GM21717 (cell line): ENCODE data around the gene TGFBR2.
"Not testable (repeated sequence)": the region's sequence is repeated elsewhere in the genome, so short reads cannot be mapped to it uniquely, and the experiment has no call there.

Source experiments
- ATAC-seq: cut with Tn5 transposase; IDR thresholded peaks from one replicate; pipeline ENCODE4 v1.9.1; 2021; ENCODE audit warnings: mild to moderate bottlenecking, moderate library complexity; ENCODE audit not compliant: unreplicated experiment

TGFBR2 gene

DNA sequence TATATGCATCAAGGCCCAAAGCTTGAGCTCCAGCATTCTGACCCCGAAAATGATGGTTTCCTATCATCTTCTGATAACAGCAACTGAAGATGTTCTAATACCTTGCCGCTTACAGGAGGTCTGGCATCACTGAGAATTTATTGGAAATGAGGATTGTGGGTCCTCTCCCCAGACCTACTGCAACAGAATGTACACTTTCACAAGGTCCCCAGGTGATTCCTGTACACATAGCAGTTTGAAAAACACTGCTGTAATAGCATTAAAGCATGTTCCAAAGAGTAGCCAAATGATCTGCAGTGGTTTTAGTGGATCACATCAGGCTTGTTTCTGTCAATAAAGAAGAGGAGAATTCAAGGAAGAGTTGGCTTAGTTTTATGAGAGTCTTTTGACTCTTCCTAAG lies 11.3 kb downstream of the TGFBR2 start:
- ATAC-seq: no peak

DNA sequence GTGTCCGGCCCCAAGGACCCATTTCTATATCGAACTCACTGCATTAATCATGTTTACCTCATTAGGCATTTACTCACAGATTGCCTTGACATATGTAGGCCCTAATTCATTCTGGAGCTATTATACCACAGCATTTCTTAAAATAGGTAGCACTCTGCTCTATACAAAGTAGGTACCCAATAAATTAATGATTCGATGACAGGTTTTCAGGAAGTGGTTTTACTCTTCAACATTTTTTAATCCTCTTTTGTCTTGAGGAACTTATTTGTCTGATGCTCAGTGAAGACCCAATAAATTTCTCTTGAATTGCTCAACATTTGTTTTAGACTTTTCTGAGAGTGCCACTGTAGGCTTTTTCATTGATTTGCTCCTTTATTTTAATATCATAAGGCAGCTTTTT lies 12.1 kb downstream of the TGFBR2 start:
- ATAC-seq: no peak

DNA sequence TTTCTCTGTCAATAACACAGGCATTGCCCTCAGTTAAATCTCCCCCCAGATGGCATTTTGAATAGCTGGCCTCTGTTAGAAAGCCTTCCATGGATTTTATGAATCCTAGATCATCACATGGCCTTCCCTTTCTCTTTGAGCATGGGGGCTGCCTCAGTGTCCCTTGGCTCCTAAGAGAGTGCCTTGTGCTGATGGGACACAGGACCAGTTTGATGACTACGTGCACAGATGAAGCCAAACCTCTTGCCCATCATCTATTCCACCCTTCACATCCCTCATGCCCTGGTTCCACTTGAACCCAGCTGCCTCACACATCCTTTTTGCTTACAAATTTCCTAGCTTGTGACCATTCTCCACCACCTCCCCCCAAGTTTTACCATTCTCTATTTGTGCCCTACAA lies 12.9 kb downstream of the TGFBR2 start:
- ATAC-seq: no peak

DNA sequence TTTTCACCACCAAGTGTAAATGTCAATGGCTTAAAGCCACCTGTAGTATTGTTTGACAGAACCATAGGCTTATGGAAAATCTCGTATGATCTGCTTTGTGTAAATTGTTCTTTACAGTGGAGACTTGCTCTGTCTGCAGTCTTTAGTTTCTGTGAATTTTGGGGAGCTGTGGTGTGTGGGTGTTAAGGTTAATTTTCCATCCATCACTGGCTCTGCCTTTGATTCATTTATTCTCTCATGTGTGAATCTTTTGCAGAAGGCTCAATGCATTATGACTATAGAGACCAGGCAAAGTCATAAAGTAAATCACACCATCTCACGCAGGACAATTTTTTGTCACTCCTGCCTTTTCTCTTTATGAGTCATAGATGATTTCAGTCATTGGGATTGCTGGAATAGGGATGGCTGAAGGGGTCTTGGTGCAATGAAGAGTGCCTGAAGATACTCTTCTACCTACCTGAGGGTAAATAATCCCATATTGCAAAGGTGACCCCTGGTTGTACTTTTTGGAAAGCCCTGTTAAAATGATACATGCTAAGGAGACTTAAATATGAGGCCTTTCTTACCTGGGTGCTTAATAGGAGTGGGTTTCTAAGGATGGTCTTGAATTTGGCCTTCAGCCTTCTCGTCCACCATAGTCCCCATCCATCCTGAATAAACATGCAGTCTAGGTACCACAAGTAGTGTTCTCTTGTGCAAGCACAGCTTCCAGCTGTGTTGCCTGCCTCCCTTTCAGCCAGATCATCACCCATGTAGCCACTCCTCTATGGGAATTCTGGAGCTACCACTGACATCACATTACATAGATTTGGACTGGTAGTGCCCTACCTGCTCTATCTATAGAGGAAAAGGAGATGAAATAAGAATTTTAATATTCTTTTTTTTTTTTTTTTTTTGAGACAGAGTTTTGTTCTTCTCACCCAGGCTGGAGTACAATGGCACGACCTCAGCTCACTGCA lies 14.3 kb downstream of the TGFBR2 start:
- no peak for ATAC-seq

DNA sequence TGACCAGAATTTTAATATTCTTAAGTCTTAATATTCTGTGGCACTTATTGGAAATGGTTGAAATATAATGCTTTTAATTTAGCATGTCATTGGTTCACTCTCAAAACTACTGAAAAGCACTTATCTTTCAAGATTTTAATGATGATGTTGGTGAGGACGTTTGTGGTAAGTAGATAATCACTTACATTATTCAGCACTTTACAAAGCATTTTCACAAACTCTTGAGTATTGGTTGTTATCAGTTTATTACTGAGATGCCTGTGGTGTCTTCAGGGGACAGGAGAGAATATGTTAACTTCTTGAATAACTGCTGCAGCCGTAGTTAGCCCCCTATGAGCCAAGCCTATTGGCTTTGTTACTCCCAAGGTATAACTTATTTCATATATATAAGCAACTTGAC lies 15.2 kb downstream of the TGFBR2 start:
- ATAC-seq: no peak

DNA sequence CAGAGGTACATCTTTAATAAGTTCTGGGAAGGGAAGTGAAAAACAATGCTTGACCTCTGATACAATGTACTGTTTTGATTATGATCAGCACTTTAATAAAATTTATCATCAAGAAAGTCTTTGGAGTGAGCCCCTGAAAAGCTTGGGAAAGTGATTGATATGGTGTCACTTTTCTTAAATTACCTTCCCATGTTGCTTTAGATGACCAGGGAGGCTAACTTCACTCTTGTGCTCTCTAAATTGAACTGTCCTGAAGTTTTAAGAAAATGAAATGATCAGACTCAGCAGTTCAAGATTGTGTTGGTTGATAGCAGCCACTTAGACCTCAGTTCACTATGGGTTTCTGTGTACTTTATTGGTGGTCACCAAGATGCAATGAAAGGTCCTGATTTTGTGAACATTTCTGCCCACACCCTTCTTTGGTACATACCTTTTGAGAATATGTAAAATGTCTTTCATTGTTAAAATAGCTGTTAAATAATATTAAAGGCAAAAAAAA lies 15.7 kb downstream of the TGFBR2 start:
- no peak for ATAC-seq

DNA sequence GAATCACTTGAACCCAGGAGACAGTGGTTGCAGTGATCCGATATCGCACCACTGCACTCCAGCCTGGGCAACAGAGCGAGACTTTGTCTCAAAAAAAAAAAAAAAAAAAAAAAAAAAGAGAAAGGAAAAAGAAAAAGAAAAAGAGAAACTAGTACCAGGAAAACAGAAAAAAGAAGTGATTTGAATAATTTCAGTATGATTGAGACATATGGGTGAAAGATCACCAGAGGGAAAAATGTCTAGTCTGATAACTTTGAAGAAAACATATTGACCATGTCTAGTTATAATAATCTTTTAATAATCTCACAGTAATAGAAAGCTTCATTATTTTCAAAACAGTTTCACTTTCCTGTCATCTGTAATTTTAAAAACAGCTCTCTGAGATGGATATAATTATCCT lies 16.4 kb downstream of the TGFBR2 start:
- ATAC-seq: no peak

DNA sequence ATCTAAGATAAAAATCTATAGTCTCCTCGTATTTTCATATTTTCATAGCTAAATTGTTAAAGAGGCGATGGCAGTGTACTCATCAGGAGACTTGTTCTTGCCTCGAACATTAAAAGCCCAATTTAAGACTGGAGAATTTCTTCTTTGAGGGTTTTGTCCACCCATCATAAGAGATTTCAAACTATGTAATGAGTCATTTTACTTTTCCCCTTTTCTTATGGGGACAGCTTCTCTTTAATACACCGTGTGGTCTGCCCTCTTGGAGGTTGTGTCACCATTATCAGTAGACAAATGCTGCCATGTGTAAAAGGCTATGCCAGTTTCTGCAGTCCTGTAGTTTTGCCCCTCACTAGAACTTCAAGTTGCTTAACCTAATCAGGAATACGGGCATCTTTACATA lies 16.9 kb downstream of the TGFBR2 start:
- ATAC-seq: no peak

DNA sequence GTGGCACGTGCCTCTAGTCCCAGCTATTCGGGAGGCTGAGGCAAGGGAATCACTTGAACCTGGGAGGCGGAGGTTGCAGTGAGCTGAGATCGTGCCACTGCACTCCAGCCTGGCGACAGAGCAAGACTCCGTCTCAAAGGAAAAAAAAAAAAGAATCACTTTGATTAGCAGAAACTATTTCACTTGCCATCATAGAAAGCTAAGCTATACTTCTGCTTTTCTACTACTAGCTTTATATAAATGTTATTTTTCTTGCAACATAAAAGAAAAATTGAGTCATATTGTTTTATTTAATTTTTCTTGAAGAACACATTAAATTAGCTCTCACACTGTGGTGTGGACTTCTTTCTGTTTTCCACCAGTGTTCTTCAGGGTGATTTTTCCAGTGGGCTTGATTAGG lies 18.1 kb downstream of the TGFBR2 start:
- ATAC-seq: not testable (repeated sequence)

DNA sequence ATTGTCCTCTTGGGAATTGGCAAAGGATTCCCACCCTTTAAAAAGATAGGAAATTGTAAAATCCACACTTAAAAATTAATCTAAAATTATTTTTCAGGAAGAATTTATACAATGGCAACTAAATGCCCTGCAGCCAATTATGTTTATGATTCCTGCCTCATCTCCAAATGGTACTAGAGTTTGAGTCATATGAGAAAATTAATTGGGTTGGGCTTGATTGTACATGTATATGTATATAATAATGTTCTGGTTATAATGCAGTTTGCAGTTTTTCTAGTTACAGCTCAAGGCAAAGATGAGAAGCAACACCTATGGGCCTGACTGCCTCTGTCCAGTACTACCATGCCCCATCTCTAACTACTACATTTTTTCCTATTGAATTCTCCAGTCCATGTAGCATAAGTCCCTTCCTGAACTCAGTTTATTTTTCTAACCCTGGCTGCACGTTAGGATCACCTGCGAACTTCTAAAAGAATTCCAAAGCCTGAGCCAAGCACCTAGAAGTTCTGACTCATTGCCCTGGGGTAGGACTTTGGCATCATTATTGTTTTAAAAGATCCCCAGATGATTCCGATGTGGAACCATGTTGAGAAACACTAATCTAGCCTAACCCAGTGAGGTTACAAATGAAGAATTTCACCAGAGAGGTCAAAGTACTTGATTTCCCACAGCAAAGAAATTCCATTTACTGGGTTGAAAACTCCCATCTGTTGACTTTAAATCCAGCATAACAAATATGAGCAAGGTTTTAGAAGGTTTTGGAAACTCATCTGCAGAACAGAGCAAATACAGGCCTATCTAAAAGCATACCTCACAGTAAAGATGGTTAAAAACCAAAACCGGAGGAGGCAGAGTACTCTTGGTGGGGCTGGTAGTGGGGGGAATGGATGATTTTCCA lies 19.4 kb downstream of the TGFBR2 start:
- ATAC-seq: no peak

DNA sequence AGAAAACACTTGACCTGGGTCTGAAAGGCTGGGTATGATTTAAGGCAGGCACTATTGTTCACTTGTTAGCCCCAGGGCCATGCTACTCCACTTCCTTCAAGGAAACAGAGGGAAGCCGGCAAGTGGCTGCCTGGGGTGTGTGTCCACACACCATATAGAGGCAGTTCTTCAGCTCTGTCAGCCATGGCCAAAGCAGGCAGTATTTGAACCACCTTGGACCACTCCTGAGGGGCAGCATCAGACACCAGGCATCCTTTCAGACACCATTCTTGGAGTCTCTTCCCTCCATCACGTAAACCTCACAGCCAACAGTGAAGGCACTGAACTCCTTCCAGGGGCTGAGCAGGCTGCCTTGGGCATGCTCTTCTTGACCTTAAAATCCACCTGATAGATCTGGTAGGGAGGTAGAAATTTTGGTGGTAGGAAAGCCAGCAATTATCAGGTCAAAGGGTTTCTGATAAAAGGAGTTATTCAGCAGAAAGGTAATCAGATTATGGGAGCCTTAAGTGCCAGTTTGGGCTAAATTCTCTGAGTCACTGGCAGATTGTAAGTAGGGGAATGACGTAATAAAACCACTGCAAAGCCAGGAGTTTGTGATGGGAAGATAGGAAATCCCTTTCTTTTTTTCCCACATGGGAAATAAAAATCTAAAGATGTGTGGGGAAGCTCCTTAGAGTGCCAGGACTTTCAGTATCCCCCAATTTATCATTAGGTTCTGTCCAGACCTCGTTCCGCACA lies 20.2 kb downstream of the TGFBR2 start:
- no peak for ATAC-seq

DNA sequence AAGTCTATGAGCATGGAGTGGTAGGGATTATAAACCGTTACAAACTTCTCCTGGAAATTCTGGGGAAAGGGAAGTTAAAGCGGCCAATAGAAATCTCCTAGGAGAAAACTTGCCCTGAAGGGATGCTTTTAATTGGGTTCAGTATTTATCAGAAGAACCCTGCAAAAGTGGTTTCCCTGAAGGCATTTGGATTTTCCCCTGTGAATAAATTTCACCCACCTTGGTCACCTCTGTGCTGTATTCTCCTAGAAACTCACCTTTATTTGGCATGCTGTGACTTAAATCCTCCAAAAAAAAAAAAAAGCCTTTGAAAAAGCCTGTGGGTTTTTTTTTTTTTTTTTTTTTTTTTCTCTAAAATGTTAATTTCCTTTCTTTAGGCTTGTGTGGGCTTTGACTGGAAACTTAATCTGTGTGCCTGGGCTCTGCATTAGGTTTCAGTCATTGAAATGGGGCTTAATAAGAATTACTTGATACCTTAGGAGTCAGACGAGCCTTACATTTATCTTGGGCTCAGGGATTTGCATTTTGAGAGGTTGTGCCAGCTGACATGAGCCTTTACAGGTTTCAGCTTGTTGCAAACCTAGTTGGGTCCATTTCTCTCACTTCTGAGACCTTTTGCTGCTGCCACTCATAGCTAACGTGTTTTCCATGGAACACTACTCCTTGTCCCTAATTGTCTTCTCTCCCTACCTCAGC lies 22.0 kb downstream of the TGFBR2 start:
- no peak for ATAC-seq

DNA sequence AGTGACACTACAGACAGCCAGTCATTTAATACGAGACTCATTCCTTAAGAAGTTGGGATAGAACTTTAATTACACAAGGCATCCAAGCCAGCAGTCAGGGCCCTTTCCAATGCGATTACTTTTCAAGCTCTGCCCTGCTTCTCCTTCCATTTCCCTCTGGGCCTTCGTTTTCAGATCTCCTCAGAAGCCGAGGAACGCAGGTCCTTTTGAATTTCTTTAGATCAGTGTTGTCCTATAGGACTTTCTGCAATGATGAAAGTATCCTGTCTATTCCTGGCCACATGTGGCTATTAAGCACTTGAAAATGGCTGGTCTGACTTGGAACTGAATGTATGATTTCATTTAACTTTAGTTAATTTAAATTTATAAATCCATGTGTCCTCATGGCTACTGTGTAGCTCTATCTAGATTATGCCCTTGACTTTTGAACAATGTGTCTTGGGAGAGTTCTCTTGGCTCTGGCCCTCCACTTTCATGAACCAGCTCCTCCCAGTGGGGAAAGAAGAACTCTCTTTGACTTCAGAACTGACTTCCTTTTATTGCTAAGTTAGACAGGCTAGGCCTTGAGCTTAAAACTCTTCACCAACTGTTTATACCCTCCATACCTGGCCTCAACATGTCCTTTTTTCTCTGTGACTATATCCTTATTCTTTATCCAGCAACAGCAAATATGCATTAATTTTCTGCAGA lies 22.6 kb downstream of the TGFBR2 start:
- ATAC-seq: no peak

DNA sequence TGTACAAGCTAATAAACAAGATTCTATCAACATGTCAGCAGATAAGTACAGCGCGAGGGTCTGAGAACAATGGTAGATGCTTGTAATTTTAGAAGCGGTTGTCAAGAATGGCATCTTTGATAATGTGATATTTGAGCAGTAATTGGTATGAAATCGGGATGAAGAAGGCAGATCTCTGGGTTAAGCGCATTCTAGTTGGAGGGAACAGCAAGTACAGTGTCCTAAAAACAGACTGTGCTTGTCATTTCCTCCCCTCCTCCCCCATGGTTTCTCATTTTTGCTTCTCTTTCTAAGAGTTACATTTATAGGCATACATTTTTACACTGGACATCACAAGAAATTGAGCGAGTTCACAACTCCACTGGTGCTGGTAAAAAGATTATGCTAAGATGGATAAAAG lies 23.3 kb downstream of the TGFBR2 start:
- ATAC-seq: no peak

DNA sequence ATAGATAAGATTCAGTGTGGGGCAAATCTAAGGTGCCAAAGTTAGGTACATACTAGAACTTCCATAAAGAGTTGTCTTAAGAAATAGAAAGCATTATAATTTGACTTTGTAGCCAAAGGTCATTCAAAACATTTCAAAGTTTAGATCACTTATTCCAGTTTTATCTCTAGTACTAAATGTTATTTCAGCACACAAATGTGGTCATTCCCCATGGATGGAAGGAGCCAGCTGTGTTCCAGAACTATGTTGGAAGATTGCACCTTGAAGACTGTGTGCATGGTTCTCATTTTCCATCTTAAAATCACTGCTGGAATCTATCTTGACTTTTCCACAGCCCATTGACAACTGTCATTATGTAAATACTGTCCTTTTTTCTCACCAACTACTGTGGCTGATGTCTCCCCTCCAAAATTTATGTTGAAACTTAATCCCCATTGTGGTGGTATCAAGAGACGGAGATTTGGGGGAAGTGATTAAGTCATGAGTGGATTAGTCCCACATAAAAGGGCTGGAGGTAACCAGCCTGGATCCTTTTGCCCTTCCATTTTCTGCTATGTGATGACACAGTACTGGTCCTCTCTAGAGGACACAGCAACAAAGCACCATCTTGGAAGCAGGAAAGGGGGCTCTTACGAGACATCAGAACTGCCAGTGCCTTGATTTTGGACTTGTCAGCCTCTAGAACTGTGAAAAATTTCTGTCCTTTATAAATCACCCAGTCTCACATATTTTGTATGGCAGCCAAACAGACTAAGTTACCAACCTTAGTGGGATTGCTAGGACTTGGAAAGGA lies 24.0 kb downstream of the TGFBR2 start:
- no peak for ATAC-seq

DNA sequence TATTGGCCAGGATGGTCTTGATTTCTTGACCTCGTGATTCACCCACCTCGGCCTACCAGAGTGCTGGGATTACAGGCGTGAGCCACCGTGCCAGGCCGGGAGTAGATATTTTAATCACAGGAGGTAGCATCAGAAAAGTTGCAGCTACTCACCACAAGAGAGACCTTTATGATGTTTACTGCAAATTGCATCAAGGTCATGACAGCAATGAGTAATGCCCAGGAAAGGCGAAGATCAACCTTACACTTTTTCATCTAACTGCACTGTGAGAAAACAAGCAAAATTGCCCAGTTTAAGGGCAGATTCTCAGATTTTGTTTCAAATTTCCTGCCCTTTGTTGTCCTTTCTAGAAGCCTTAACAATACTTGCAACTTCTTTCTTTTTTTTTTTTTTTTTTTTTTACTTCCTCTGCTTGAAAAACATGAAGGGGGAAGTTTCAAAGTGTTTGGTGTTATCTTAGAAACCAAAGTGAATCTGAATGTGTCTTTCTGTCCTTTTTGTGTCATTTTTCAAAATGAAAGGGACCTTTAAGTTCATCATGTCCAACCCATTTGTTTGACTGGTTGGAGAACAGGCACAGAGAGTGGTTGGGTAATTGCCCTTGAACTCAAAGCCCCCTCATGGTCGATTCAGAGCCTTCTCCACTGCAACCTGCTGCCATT lies 25.0 kb downstream of the TGFBR2 start:
- no peak for ATAC-seq

DNA sequence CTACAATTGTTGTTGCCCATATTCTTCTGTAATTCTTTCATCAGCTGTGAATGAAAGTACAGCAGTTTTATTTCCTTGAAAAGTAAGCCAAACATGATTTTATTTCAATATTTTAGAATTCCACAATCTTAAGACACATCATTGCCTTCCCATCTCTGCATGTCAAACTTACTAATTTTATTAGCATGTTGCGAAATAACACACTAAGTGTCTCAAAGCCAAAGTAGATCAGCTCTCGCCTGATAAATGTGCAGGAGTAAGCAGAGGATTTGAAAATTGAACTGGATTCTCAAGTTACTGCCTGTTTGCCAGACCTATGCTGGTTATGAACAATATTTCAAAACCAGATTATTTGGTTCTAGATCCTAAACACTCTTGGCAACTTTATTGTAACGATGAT lies 25.7 kb downstream of the TGFBR2 start:
- ATAC-seq: no peak

DNA sequence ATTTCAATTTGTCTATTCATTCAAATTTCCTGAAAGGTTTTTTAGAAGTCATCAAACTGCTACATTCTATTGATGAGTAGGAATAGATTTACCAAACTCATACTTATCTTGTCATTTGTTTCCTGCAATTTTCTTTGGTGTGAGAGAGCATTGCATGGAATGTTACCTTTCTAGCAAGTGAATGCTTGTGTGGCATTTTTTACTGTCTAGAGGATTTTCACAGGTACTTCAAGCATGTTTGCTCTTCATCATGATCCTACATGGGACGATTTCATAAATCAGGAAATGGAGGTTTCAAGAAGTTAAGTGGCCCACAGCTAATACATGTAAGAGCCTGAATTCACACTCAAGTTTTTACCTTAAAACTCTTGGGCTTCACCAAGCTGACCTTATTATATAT lies 26.1 kb downstream of the TGFBR2 start:
- ATAC-seq: no peak
